H1 (cell line): ENCODE data around the gene RNF2. TPM values are rescaled to one million over a fixed set of nuclear protein-coding genes. Genes with fewer than 3 reads are reported as not detected.
A peak's percentile ranks its signal among the peaks of the same experiment; 100 is the strongest.

Experiments used
- CTCF ChIA-PET: fragments of 300-600 bp; sonication (Branson Sonifier 250); formaldehyde crosslinking; loops from one replicate; lab custom pipeline; 2021; ENCODE audit not compliant: partially characterized antibody; lab: Charles Lee
- POLR2A ChIA-PET: fragments of 300-600 bp; sonication (Branson Sonifier 250); formaldehyde crosslinking; loops from one replicate; lab custom pipeline; 2021; ENCODE audit warnings: inconsistent platforms; ENCODE audit not compliant: partially characterized antibody; lab: Charles Lee
- DNase-seq, 2 experiments: peaks; one replicate each; pipeline versions ENCODE4 v3.0.0 to v3.0.0-alpha.2; 2010 to 2022; ENCODE audit warnings: low spot score in 2 of 2, low read depth in 1 of 2, mixed read lengths in 1 of 2
- FAIRE-seq: peaks from 2 replicates; lab custom pipeline; 2011; peaks lifted over from hg19 to GRCh38; lab: Jason Lieb, UNC
- H2AFZ ChIP-seq: 2 replicates; pipeline ENCODE4 v1.8.1; 2012; ENCODE audit warnings: low read length, inconsistent platforms
- H2AK5ac ChIP-seq: 2 replicates; pipeline ENCODE4 v1.6.1; 2013; ENCODE audit warnings: low read depth, low read length
- H2BK120ac ChIP-seq: replicated peaks from 2 replicates; pipeline ENCODE3; 2013; ENCODE audit warnings: low read depth, low read length, inconsistent platforms
- H2BK12ac ChIP-seq: 2 replicates; pipeline ENCODE4 v1.6.1; 2013; ENCODE audit warnings: low read depth, low read length
- H2BK15ac ChIP-seq: 2 replicates; pipeline ENCODE4 v1.6.1; 2013; ENCODE audit warnings: low read length
- H2BK20ac ChIP-seq: 2 replicates; pipeline ENCODE4 v1.6.1; 2013; ENCODE audit warnings: low read length
- H2BK5ac ChIP-seq: 2 replicates; pipeline ENCODE4 v1.6.1; 2013; ENCODE audit warnings: low read depth, low read length
- H3K14ac ChIP-seq: 2 replicates; pipeline ENCODE4 v1.6.1; 2013; ENCODE audit warnings: inconsistent platforms; ENCODE audit not compliant: insufficient read length
- H3K18ac ChIP-seq: 2 replicates; pipeline ENCODE4 v1.6.1; 2013; ENCODE audit warnings: low read length; ENCODE audit errors: extremely low read depth
- H3K23ac ChIP-seq: 2 replicates; pipeline ENCODE4 v1.6.1; 2013; ENCODE audit warnings: inconsistent platforms; ENCODE audit not compliant: insufficient read length
- H3K23me2 ChIP-seq: 2 replicates; pipeline ENCODE4 v1.6.1; 2013; ENCODE audit warnings: low read depth, low read length
- H3K27ac ChIP-seq: 2 replicates; pipeline ENCODE4 v1.6.1; 2011; ENCODE audit warnings: low read depth, low read length, inconsistent platforms
- H3K27me3 ChIP-seq, 4 experiments: replicated peaks in 1 of 4; 1 replicate in 1 of 4; 2 replicates in 3 of 4; pipeline versions ENCODE4 v1.6.1 to v1.8.1; 2011 to 2013; ENCODE audit warnings: low read length in 3 of 4, mild to moderate bottlenecking in 3 of 4, inconsistent platforms in 2 of 4, mixed read lengths in 2 of 4, moderate library complexity in 1 of 4; ENCODE audit not compliant: control insufficient read depth in 3 of 4, insufficient read depth in 3 of 4; ENCODE audit errors: extremely low read depth in 1 of 4
- H3K36me3 ChIP-seq, 4 experiments: 2 replicates each; pipeline versions ENCODE4 v1.6.1 to v1.8.1; 2011 to 2013; ENCODE audit warnings: mild to moderate bottlenecking in 4 of 4, low read length in 3 of 4, moderate library complexity in 2 of 4, control low read depth in 1 of 4, inconsistent platforms in 1 of 4; ENCODE audit not compliant: insufficient read depth in 4 of 4, control insufficient read depth in 2 of 4
- H3K4ac ChIP-seq: replicated peaks from 2 replicates; pipeline ENCODE3; 2013; ENCODE audit warnings: low read length, low read depth, mixed read lengths, inconsistent platforms; ENCODE audit not compliant: insufficient read length
- H3K4me1 ChIP-seq, 4 experiments: replicated peaks in 1 of 4; 1 replicate in 1 of 4; 2 replicates in 3 of 4; pipeline versions ENCODE4 v1.6.1 to v1.8.1; 2011 to 2013; ENCODE audit warnings: low read length in 3 of 4, inconsistent platforms in 2 of 4, mixed read lengths in 1 of 4; ENCODE audit not compliant: insufficient read depth in 4 of 4, control insufficient read depth in 3 of 4
- H3K4me2 ChIP-seq, 2 experiments: 2 replicates each; pipeline versions ENCODE4 v1.6.1 to v1.8.1; 2011 to 2013; ENCODE audit warnings: low read depth in 2 of 2, low read length in 2 of 2, control low read depth in 1 of 2, inconsistent platforms in 1 of 2, mild to moderate bottlenecking in 1 of 2; ENCODE audit not compliant: insufficient read depth in 1 of 2
- H3K4me3 ChIP-seq, 4 experiments: fragments of 200-600, 300-600 bp in 1 of 4; sonication (generic), shearing (Covaris generic), sonication (Bioruptor Twin) in 1 of 4; 2 replicates each; pipeline versions ENCODE4 v1.5.1 to v1.8.1; 2011 to 2016; ENCODE audit warnings: low read length in 4 of 4, low read depth in 3 of 4, control low read depth in 2 of 4, inconsistent platforms in 2 of 4, mild to moderate bottlenecking in 2 of 4, mixed read lengths in 1 of 4, moderate library complexity in 1 of 4; ENCODE audit not compliant: insufficient read depth in 2 of 4; ENCODE audit errors: extremely low read depth in 1 of 4
- H3K56ac ChIP-seq: replicated peaks from 2 replicates; pipeline ENCODE3; 2013; ENCODE audit warnings: low read depth, mild to moderate bottlenecking, mixed read lengths, low read length, inconsistent platforms; ENCODE audit not compliant: insufficient read length
- H3K79me1 ChIP-seq: 2 replicates; pipeline ENCODE4 v1.6.1; 2013; ENCODE audit warnings: low read depth, low read length, control low read depth
- H3K79me2 ChIP-seq, 2 experiments: 2 replicates each; pipeline versions ENCODE4 v1.6.1 to v1.8.1; 2012 to 2013; ENCODE audit warnings: low read length in 2 of 2, mild to moderate bottlenecking in 2 of 2, inconsistent platforms in 1 of 2; ENCODE audit not compliant: insufficient read depth in 2 of 2, control insufficient read depth in 1 of 2
- H3K9ac ChIP-seq, 4 experiments: replicated peaks in 1 of 4; 1 replicate in 1 of 4; 2 replicates in 3 of 4; pipeline versions ENCODE4 v1.6.1 to v1.8.1; 2011 to 2013; ENCODE audit warnings: low read depth in 3 of 4, low read length in 3 of 4, control low read depth in 2 of 4, mild to moderate bottlenecking in 2 of 4, moderate library complexity in 2 of 4, inconsistent platforms in 1 of 4; ENCODE audit errors: extremely low read depth in 1 of 4
- H3K9me3 ChIP-seq, 2 experiments: 2 replicates each; pipeline versions ENCODE4 v1.6.1 to v1.8.1; 2012 to 2013; ENCODE audit warnings: mild to moderate bottlenecking in 2 of 2, moderate library complexity in 2 of 2, control low read depth in 1 of 2, inconsistent platforms in 1 of 2, low read depth in 1 of 2, low read length in 1 of 2, mixed read lengths in 1 of 2; ENCODE audit not compliant: insufficient read depth in 2 of 2
- H4K20me1 ChIP-seq, 2 experiments: replicated peaks in 1 of 2; 2 replicates each; pipeline versions ENCODE3 to v1.8.1; 2011 to 2013; ENCODE audit warnings: inconsistent platforms in 2 of 2, low read length in 2 of 2, mild to moderate bottlenecking in 1 of 2; ENCODE audit not compliant: insufficient read depth in 2 of 2, control insufficient read depth in 1 of 2
- H4K5ac ChIP-seq: 2 replicates; pipeline ENCODE4 v1.6.1; 2013; ENCODE audit warnings: low read length, low read depth, mixed read lengths, inconsistent platforms; ENCODE audit not compliant: insufficient read length
- H4K8ac ChIP-seq: 2 replicates; pipeline ENCODE4 v1.8.0; 2013; ENCODE audit warnings: mild to moderate bottlenecking, moderate library complexity, low read length, inconsistent platforms; ENCODE audit not compliant: insufficient read depth; ENCODE audit errors: extremely low read depth
- H4K91ac ChIP-seq: replicated peaks from 2 replicates; pipeline ENCODE3; 2013; ENCODE audit warnings: low read length, mixed read lengths, inconsistent platforms; ENCODE audit not compliant: insufficient read length
- BRCA1 ChIP-seq: IDR thresholded peaks from 2 replicates; pipeline ENCODE4 v1.6.1; 2012; ENCODE audit warnings: low read depth, low read length, improper control_type of control experiment
- RNF2 ChIP-seq: fragments of 200-900, 300-1000 bp; sonication (generic); IDR thresholded peaks from 2 replicates; pipeline ENCODE4 v1.7.1; 2016; ENCODE audit warnings: borderline replicate concordance, low read depth, mild to moderate bottlenecking, antibody characterized with exemption, low read length; ENCODE audit not compliant: poor library complexity, severe bottlenecking; ENCODE audit errors: missing control alignments
- SP1 ChIP-seq: IDR thresholded peaks from 2 replicates; pipeline ENCODE4 v1.6.1; 2011; ENCODE audit warnings: low read depth, low read length
- TAF1 ChIP-seq: IDR thresholded peaks from 2 replicates; pipeline ENCODE4 v1.6.1; 2011; ENCODE audit warnings: mild to moderate bottlenecking, low read depth, low read length
- WGBS, 2 experiments: shearing (Covaris generic) in 1 of 2; methylation state at CpG; one replicate each; pipeline versions ENCODE4 v1.1.6 to v1.1.7; 2013 to 2015; ENCODE audit warnings: low lambda C conversion rate in 2 of 2, mixed read lengths in 2 of 2, inconsistent platforms in 1 of 2, low coverage in 1 of 2, missing lambda C conversion rate in 1 of 2; ENCODE audit not compliant: insufficient replicate concordance in 2 of 2, insufficient coverage in 1 of 2, insufficient read length in 1 of 2; ENCODE audit errors: extremely low coverage in 1 of 2, missing lambda C conversion rate in 1 of 2; 5-methylcytosine and 5-hydroxymethylcytosine counted together
- polyA plus RNA-seq, 7 experiments: library from polyadenylated mRNA; depleted of rRNA in 3 of 7; stranded (reverse) in 5 of 7; unstranded in 2 of 7; fragments of >200 nt in 5 of 7; fragments of 200-250 nt in 2 of 7; gene quantifications; 1 replicate in 5 of 7; 2 replicates in 1 of 7; 4 replicates in 1 of 7; pipeline versions ENCODE4 v1.2.1 to v1.2.3, GENCODE V29; 2011 to 2013; ENCODE audit warnings: missing spikeins in 2 of 7, mixed read lengths in 2 of 7
- total RNA-seq: library from RNA; stranded (reverse); fragmentation: NEBNext Ultra II Directional; extraction: Animal tissue kit (Norgen Biotek cat#: 25700); gene quantifications from 2 replicates; pipeline ENCODE4 v1.2.1, GENCODE V29; 2021

The RNF2 gene
- total and polyA plus RNA-seq, 2 of the 8 experiments (the other 6 are each of a cell fraction or from before 2014, with no cell fraction given), result 28.9 to 58.9 TPM

- H2BK20ac ChIP-seq, result no peak overlapping the region
- no peak overlapping the region for H4K91ac ChIP-seq
- peaks cover 37 to 86% of the 10 kb centered on the region in 2 experiments for H3K79me2 ChIP-seq
- no peak overlapping the region for H3K4me3 ChIP-seq
- CTCF ChIA-PET, result no interaction called here
- FAIRE-seq (no peak), DNase-seq (no peak)
- H3K14ac ChIP-seq, result no peak overlapping the region
- H3K27me3 ChIP-seq, result peaks cover 0 to 3% (median 2%) of the 10 kb centered on the region in 4 experiments; a peak in 4 of 7 replicates
- H3K4ac ChIP-seq, result no peak overlapping the region
- H3K4me1 ChIP-seq, result peaks cover 0 to 7% (median 2%) of the 10 kb centered on the region in 4 experiments; a peak in 3 of 7 replicates
- H3K27ac ChIP-seq, result no peak overlapping the region
- H2AFZ ChIP-seq, result no peak overlapping the region
- peaks cover 3% of the 10 kb centered on the region for H3K79me1 ChIP-seq
- no peak overlapping the region for H2BK15ac ChIP-seq
- H3K23ac ChIP-seq, result no peak overlapping the region
- H3K9me3 ChIP-seq, result no peaks in the 10 kb centered on the region
- no peak overlapping the region for H4K8ac ChIP-seq
- H3K9ac ChIP-seq, result no peak overlapping the region
- 89 to 100% methylated on average over 1 to 3 of the region's 3 CpGs for WGBS, 2 experiments
- peaks cover 5% of the 10 kb centered on the region; the same call in 1 of the 2 replicates for H3K23me2 ChIP-seq
- H2BK5ac ChIP-seq, result no peak overlapping the region
- no peak overlapping the region for H2BK12ac ChIP-seq
- H3K4me2 ChIP-seq, result no peak overlapping the region
- H3K18ac ChIP-seq, result no peak overlapping the region
- TF ChIP-seq RNF2, result no peak
- no peak for TF ChIP-seq BRCA1
- TF ChIP-seq SP1, result peak; percentile 43; the same call in 1 of the 2 replicates
- no peak for TF ChIP-seq TAF1
- no peaks in the 10 kb centered on the region for H3K36me3 ChIP-seq
- peaks cover 2 to 15% of the 10 kb centered on the region in 2 experiments for H4K20me1 ChIP-seq
- H4K5ac ChIP-seq, result no peak overlapping the region
- no peak overlapping the region for H3K56ac ChIP-seq
- no peak overlapping the region for H2BK120ac ChIP-seq
- H2AK5ac ChIP-seq, result no peak overlapping the region
- POLR2A ChIA-PET, result no interaction called here
These were observed 4.3 kb downstream of the RNF2 start for GRCh38 chr1:185049670-185050069.
